ENCODE data around the gene ROMO1. TPM values are rescaled to one million over a fixed set of nuclear protein-coding genes. Genes with fewer than 3 reads are reported as not detected.
"Not testable (repeated sequence)": the region's sequence is repeated elsewhere in the genome, so short reads cannot be mapped to it uniquely, and the experiment has no call there.

The ROMO1 gene
- total RNA-seq, 1 experiment from 2014 or later: 301 TPM

GRCh38 chr20:35680452-35681183 lies 18.6 kb upstream of the ROMO1 start:
- no peak for DNase-seq (ENCODE audit: low spot score)

DNA sequence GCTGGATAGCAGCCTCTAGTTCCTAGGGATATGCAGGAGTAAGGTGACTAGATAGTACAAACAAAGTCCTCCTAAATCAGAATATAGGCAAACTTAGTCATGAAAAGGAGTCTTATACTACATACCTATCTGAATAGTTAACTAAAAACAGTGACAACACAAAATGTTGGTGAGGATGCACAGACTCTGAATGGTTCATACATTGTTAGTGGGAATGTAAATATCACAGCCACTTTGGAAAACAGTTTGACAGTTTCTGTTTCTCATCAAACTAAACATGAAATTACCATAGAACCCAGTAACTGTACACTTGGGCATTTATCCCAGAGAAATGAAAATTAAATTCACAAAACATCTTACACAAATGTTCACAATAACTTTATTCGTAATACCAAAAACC lies 17.2 kb upstream of the ROMO1 start:
- DNase-seq (ENCODE audit: low spot score): no peak

- DNase-seq (ENCODE audit: low spot score): not testable (repeated sequence)
Observed at GRCh38 chr20:35685368-35685767, 13.8 kb upstream of the ROMO1 start.

DNA sequence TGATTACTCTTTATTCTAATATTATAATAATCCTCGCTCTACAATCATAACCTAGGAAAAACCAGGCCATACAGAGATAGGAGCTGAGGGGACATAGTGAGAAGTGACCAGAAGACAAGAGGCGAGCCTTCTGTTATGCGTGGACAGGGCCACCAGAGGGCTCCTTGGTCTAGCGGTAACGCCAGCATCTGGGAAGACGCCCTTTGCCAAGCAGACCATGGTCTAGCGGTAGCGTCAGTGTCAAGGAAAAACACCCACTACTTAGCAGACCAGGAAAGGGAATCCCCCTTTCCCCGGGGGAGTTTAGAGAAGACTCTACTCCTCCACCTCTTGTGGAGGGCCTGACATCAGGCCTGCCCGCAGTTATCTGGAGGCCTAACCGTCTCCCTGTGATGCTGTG lies 12.3 kb upstream of the ROMO1 start:
- not testable (repeated sequence) for DNase-seq (ENCODE audit: low spot score)

DNA sequence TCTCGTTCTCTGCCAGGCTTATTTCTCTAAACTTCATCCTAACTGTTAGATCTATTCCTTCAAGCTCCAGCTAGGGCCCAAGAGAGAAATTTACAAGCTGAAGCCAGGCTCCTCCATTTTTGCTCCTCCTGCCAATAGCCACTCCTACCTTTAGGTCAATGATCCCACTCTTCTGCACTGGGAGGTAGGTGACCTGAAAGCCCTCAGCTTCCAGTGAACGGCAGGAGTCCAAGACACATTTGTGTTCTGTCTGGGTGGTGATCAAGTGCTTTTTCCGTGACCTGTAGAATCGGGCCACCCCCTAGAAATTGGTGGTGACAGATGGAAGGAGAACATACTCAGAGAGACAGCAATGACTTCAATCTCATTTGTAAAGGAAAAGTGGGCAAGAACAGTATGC lies 8.9 kb upstream of the ROMO1 start:
- DNase-seq (ENCODE audit: low spot score): no peak

DNA sequence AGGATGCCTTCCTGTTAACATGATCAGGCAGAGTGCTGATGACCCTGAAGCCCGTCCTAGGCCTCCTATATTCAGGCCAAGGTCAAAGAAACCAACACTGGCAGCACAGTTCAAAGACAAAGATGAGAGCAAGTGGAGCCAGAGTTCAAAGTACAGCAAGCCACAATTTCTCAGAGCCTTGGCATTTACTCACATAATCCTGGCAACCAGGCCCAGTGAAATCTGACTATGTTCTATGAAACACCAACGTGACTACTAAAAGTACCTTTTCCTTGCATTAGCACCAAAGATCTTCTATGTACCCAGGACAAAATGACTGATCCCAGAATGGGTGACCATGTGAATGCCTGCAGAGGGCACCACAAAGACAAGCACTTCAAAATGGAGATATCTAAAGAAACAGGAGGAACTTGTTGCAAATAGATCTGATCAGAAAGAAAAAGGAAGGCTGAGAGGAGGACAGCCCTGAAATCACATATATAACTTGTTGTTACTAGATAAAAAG lies 3.9 kb upstream of the ROMO1 start:
- no peak for DNase-seq (ENCODE audit: low spot score)

DNA sequence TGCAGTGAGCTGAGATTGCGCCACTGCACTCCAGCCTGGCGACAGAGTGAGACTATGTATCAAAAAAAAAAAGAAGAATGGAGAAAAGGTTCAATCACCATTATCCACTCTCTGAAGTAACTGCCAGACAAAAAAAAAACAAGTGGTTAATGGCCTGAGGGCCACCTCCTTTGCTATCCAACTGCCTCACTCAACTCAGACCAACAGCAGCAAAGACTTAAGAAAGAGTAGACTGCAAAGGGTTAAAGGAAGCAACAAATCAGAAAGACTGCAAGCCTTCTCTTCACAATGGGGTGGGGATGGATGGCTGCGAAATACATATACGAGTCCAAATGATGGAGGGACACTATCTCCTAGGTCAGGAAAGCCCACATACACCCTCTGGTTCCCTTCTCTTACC lies 3.2 kb upstream of the ROMO1 start:
- DNase-seq (ENCODE audit: low spot score): no peak

DNA sequence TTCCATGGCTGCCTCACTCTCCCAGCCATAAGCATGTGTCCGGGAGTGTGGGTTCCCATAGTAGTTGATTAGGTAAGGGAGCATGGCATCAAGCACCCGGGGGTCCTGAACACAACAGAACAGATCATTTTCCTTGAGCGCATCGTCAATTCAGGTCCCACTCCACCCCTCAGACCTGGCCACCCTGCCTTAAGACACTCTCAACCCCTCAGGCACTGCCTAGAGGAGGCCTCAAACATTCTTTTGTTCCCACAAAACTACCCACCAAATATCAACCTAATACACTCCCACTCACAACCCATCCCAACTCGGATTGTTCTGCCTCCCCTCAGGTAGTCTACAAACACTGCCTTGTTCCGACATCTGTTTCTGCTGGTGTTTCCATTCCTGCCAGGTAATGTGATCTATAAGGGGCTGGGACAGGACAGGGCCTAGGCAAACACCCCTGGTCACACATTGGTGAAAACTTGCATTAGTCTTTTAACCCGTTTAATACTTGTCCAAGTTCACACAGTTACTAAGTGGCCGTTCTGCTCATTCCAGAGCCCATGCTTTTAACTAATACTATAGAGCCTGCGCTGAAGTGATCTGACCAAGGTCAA lies 1.4 kb upstream of the ROMO1 start:
- no peak for DNase-seq (ENCODE audit: low spot score)

GRCh38 chr20:35698298-35699126 lies 693 bp upstream of the ROMO1 start:
- no peak for DNase-seq (ENCODE audit: low spot score)

GRCh38 chr20:35699957-35700624 lies 886 bp downstream of the ROMO1 start:
- DNase-seq (ENCODE audit: low spot score): no peak

DNA sequence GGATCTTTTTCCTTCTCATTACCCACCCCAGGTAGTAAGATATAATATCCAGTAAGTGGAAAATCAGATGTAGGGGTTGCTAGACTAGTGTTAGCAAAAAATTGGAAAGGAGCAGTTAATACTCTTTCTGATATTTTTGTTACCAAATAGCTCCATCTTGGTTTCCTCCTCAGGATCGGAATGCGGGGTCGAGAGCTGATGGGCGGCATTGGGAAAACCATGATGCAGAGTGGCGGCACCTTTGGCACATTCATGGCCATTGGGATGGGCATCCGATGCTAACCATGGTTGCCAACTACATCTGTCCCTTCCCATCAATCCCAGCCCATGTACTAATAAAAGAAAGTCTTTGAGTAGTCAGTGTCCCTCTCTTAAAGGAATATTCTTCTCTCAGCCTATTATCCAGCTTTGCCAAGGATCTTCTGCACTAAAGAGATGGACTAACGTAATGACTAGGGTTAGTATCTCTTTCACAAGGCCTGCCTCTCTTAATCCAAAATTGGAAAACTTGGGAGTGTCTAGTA lies 1.5 kb downstream of the ROMO1 start:
- no peak for DNase-seq (ENCODE audit: low spot score)

- DNase-seq (ENCODE audit: low spot score): no peak
Observed at GRCh38 chr20:35702051-35702823, 3.0 kb downstream of the ROMO1 start.

GRCh38 chr20:35702824-35703695 lies 3.9 kb downstream of the ROMO1 start:
- no peak for DNase-seq (ENCODE audit: low spot score)

DNA sequence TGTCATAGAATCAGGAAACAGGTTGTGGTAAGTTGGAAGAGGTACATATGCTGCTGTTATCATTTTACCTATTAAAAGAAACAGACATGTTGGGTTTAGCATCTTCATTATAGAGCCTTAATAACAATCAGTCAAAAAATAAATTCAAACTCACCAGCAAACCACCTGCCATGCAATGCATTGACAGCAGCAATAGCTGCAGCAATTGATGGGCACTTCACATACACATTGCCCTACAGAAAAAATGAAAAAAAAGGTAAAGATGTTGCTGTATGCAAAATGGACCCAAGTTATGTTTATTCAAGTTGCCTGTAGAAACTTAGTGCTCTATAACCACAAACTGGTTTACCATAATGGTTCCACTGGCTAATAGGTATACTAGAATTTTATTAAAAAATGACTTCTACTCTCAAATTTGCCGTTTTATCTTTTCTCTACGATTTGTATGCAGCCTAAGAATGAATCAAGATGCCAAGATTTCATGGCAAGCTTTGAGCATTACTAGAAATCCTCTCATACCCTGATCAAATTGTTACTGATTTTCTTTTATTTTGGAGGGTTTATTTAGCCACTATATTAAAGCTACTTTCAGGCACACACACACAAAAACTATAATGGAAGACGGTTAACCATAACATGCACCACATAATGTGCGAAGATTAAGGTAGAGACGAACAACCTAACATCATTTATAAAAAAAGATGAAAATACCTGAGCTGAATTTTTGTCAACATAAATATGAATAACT lies 5.5 kb downstream of the ROMO1 start:
- DNase-seq (ENCODE audit: low spot score): no peak

DNA sequence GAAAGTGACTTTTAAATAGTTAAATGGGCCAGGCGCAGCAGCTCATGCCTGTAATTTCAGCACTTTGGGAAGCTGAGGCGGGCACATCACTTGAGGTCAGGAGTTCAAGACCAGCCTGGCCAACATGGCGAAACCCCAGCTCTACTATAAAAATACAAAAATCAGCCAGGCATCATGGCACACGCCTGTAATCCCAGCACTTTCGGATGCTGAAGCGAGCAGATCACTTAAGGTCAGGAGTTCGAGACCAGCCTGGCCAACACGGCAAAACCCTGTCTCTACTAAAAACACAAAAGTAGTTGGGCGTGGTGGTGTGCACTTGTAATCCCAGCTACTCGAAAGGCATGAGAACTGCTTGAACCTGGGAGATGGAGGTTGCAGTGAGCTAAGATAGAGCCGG lies 6.7 kb downstream of the ROMO1 start:
- DNase-seq (ENCODE audit: low spot score): not testable (repeated sequence)

DNA sequence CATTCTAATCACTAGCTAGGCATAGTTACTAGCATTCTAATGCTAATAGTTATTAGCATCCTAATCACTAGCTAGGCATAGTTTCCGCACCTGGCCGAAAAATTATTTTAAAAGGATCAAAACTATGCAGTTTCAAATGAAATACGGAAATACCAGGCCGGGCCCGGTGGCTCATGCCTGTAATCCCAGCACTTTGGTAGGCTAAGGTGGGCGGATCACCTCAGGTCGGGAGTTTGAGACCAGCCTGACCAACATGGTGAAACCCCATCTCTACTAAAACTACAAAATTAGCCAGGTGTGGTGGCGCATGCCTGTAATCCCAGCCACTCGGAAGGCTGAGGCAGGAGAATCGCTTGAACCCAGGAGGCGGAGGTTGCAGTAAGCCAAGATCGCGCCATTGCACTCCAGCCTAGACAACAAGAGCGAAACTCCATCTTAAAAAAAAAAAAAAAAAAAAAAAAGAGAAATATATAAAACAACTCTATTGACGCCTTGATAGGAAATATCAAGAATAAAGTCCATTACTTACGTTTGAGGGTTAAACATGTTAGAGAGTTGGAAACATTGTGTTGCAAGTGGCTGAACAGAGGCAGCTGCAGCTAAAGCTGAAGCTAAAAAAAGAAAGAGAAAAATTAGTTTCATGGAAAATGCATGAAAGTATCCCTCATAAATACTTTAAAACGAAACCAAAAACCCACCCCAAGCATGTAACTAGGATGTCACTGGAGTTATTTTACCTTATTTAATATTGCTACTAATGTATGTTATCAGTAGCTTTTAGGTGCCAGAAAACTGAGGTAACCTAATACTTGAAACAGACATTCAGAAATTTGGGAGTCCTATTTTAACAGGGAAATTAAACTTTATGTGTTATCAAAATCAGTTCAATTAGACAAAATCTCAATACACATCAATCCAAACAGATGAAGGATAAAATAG lies 7.7 kb downstream of the ROMO1 start:
- DNase-seq (ENCODE audit: low spot score): not testable (repeated sequence)

GRCh38 chr20:35708502-35708901 lies 9.3 kb downstream of the ROMO1 start:
- DNase-seq (ENCODE audit: low spot score): no peak

DNA sequence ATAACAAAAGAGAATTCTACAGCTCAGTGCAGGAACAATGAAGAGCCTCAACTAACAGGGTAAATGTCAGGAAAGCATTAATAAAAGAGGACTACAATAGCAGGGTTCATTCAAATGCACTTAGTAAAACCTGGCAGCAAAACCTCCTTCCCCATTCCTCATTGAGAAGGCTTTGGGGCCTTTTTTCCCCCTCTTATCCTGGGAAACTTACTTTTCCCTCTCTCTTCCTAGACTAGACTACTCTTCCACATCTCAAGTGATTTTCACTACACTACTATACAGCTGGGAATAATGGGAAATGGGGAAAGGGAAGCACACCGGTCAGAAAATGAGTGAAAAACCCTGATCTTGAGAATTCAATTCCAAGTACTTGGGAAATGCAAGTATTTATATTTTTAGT lies 10.1 kb downstream of the ROMO1 start:
- DNase-seq (ENCODE audit: low spot score): no peak
